ENCODE data around the gene POGZ.

Gene POGZ

DNA sequence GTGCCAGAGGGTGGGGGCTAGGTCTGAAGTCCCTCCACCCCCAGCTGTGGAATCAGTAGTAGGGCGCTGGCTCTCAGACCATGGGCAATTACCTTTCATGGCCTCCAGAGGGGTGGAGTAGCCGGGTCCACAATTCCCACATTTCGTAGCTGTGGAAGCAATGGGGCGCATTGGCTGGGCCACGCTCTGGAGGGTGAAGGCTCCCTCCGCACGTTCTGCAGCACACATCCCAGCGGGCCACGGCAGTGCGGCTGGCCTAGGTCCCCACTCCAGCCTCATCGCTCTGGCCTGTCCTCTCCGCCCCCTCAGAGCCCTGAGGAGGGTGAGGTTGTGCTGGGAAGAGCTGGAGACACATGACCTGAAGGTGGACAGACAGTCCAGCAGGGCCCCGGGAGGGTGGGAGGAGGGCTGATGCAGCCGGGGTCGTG lies 89.7 kb downstream of the POGZ start:
- DNase-seq: no peak

DNA sequence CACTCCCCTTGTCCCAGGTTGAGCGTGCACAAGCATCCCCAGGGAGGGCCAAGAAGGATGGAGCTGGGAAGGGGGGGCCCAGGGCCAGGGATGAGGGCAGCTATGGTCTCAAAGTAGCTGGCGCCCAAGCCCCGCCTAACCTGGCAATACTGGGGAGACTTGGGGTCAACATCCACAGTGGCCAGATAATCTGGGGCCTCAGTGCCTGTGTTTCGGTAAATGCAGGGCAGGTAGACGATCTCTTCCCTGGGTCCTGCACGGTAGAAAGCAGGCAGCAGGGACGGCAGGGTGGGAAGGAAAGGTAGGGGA lies 90.0 kb downstream of the POGZ start:
- DNase-seq: no peak

DNA sequence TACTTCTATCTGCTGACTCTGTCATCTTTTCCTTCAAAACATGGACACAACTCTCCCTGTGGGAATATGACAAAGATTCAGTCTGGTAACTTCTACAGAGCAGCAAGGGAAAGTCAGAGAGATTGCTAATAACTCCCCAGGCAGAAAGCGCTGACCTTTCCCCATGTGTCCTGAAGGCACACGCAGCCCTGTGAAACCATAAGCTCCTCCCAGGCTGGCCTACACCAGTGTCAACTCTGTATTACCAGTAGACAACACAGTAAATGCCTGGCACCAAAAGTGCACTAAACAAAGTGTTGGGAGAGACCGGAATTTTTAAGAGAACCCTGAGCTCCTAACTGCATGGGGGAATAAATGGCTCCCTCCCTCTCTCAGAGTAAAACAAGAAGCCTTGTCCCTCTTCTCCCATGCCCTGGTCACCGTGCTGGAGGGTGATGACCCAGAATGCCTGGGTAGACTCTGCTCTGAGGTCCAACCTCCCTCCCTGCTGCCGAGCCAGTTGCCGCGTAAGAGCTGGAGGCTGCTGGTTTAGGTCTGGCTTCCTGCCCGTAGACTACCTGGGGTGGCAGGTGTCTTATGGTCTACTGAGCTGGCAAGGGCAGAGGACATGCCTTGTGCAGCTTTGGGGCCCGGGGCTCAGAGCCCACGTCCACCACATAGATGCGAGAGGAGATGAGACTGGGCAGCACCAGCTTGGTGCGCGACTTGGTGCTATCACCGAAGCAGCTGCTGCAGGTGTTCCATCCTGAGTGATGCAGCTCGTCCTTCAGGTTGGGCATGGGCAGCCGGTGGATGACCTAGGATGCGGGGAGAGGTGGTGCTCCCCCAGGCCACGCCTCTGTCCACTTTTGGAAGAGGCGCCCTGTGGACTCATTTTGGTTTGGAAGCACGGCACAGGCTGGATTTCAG lies 90.6 kb downstream of the POGZ start:
- DNase-seq: no peak

DNA sequence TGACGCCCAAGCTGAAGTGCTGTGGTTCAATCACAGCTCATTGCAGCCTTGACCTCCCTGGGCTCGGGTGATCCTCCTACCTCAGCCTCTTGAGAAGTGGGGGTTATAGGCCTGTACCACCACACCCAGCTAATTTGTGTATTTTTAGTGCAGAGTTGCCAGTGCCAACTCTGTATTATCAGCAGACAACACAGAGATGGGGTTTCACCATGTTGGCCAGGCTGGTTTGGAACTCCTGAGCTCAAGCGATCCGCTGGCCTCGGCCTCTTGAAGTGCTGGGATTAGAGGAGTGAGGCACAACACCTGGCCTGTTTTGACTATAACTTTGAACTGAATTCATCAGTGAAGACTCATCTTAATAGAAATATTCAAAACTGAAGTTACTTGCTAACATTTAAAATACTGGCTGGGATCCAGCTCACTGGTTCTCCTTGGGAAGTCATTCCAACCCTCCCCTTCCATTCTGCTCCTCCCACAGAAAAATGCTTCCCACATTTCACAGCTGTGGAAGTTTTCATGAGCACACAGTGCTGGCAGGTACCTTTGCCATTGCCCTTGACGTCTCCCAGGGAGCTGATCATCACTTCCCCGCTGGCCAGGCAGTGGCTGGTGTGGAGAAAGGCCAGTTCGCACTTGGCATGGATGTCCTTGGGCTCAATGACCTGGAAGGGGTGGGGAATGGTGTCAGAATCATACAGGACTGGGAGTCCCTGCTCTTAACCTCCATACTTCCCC lies 91.5 kb downstream of the POGZ start:
- no peak for DNase-seq

DNA sequence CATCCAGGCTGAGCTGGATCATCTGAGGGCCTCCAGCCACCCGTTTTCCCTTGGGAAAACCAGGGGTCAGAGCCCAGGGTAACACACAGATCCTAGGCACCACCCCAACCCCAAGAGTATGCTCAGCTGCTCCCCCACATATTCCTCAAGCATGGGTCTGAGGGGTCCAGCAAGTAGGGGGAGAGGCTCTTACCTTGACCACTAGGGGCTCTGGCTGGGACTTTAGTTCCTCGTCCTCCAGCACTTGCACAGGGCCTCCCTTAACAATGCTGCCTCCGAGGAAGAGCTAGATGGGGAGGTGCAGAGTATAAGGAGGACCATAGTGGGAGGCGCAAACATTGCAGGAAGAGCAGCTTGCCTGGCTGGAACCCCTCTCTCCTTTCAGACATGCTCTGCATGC lies 94.3 kb downstream of the POGZ start:
- DNase-seq: no peak

DNA sequence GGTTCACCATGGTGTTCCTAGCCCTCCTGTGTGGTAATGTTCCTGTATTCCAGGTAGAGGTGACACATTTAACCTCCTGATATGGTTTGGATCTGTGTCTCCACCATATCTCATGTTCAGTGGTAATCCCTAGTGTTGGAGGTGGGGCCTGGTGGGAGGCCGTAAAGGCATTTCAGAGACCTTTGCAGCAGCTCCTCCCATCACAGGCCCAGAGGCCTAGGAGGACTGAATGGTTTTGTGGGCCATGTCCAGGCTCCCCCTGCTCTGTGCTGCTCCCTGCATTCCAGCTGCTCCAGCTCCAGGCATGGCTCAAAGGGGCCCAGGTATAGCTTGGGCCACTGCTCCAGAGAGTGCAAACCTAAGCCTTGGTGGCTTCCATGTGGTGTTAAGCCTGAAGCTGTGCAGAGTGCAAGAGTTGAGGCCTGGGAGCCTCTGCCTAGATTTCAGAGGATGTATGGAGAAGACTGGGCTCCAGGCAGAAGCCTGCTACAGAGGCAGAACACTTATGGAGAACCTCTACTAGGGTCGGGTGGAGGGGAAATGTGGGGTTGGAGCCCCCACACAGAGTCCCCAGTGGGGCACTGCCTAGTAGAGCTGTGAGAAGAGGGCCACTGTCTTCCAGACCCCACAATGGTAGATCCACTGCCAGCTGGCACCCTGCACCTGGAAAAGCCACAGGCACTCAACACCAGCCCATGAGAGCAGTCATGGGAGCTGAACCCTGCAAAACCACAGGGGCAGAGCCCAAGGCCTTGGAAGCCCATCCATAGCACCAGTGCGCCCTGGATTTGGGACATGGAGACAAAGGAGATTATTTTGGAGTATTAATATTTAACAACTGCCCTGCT lies 96.8 kb downstream of the POGZ start:
- DNase-seq: no peak

DNA sequence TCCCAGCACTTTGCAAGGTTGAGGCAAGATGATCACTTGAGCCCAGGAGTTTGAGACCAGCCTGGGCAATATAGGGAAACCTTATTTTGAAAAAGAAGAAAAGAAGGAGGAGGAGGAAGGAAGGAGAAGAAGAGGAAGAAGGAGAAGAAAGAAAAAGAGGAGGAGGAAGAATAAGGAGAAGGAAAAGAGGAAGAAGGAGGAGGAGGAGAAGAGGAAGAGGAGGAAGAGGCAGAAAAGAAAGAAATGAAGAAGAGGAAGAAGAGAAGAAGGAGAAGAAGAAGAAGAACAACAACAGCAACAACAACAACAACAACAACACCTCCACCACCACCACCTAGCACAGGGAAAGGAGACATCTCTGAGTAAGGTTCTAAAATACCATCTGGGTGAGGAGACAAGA lies 97.4 kb downstream of the POGZ start:
- no peak for DNase-seq

DNA sequence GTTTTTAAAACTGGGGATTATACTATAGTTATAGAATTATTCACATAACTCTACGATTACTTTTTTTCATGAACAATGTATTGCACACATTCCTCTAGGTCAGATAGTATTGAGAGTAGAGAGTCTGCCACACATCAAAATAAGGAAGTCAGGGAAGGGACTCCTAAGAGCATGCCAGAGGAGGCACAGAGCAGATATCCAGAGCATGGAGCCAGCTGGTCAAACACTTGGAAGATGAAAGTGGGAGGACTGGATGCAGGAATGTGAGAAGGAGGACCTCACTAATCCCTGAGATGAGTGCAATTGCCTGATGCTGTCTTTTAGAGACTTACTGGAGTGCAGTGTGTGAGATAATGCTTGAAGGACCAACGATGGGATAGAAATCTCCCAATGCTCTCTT lies 102.6 kb downstream of the POGZ start:
- no peak for DNase-seq

Measured in MV-4-11 (cell line).